Spleen (tissue), 7 donors: Measurements from ENCODE around the gene ECI1.

Source experiments
- CTCF ChIP-seq, 11 experiments: fragments of 200-600 bp in 7 of 11; fragments of 450-650 bp in 4 of 11; sonication (generic) in 4 of 11; IDR thresholded peaks in 8 of 11; conservative IDR thresholded peaks in 3 of 11; 1 replicate in 7 of 11; 2 replicates in 4 of 11; pipeline versions ENCODE4 v1.4.0 to v1.8.0; 2016 to 2021; ENCODE audit warnings: antibody characterized with exemption in 11 of 11, inconsistent platforms in 4 of 11, mild to moderate bottlenecking in 1 of 11
- POLR2A ChIP-seq, 3 donors: fragments of 450-650 bp; IDR thresholded peaks; one replicate each; pipeline ENCODE4 v1.5.1; 2017; ENCODE audit warnings: antibody characterized with exemption in 3 of 3, mild to moderate bottlenecking in 1 of 3
- donor health status: DM: no; HTN: no; CAD: no; lungs with moderate emphysema.
- donor health status: DM: no; HTN: no; CAD: no.
- donor health status: DM: no; HTN: no; CAD: no.

- TF ChIP-seq CTCF (IDR thresholded peaks at IDR 0.05 in 8 of 11, conservative IDR thresholded peaks at IDR 0.05 in 3 of 11) (no peak), POLR2A (IDR thresholded peaks at IDR 0.05) (no peak)
These were observed 6.3 kb upstream of the ECI1 start for GRCh38 chr16:2257726-2258125.
